Erythroblast (primary cell): ENCODE data around the gene C9orf50.

Source experiments
- GATA1 ChIP-seq: IDR thresholded peaks from 2 replicates; pipeline ENCODE4 v1.6.1; 2011; ENCODE audit warnings: low read depth, mild to moderate bottlenecking, control low read depth, low read length, moderate library complexity
- POLR2A ChIP-seq: IDR thresholded peaks from 2 replicates; pipeline ENCODE4 v1.6.1; 2011; ENCODE audit warnings: mild to moderate bottlenecking, low read length

DNA sequence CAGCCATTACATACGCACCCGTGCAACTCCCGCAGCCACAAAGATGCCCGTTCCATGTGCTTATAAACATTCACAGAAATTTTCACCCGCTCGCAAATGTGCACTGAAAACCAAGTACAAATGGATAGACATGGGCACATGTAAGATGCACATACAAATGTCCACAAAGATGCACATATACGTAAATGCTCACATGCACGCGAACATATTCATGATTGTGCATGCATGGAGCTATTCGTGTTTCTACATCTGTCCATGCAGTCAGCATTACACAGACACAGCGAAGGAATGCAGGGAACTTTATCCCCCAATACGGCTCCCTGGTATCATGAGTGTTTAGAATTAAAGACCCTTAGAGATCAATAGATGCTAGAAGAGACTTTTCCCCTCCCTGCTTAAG, 58.4 kb downstream of the C9orf50 start:
- TF ChIP-seq POLR2A (no peak), GATA1 (no peak)
